GM19455 (cell line): ENCODE results near the gene FXR2.

ENCODE experiments used
- ATAC-seq: cut with Tn5 transposase; IDR thresholded peaks from one replicate; pipeline ENCODE4 v1.9.1; 2021; ENCODE audit not compliant: unreplicated experiment

The FXR2 gene

GRCh38 chr17:7573324-7574080 is 41.2 kb downstream of the FXR2 start:
- ATAC-seq: no peak

- peak; percentile 85 for ATAC-seq
These were observed 41.9 kb downstream of the FXR2 start for GRCh38 chr17:7572588-7573323.

GRCh38 chr17:7572338-7572587 is 42.4 kb downstream of the FXR2 start:
- ATAC-seq: no peak

- ATAC-seq: no peak
These were observed 44.3 kb downstream of the FXR2 start for GRCh38 chr17:7570351-7570750.

- no peak for ATAC-seq
These were observed 45.1 kb downstream of the FXR2 start for GRCh38 chr17:7569571-7569970.

GRCh38 chr17:7563115-7563869 is 51.4 kb downstream of the FXR2 start:
- ATAC-seq: no peak

GRCh38 chr17:7562208-7562605 is 52.5 kb downstream of the FXR2 start:
- peak; percentile 15 for ATAC-seq

GRCh38 chr17:7561589-7562207 is 53.0 kb downstream of the FXR2 start, which contains the start of gene SENP3:
Gene SENP3 (plus strand): TSS chr17:7561919. CDS start chr17:7563077, 1,158 bp downstream.
- peak; percentile 53 for ATAC-seq

GRCh38 chr17:7561028-7561575 is 53.6 kb downstream of the FXR2 start:
- no peak for ATAC-seq

- no peak for ATAC-seq
These were observed 54.3 kb downstream of the FXR2 start for GRCh38 chr17:7560172-7561027.

GRCh38 chr17:7559320-7560171 is 55.2 kb downstream of the FXR2 start:
- ATAC-seq: no peak

- ATAC-seq: no peak
These were observed 56.0 kb downstream of the FXR2 start, which contains the start of gene TNFSF13 for GRCh38 chr17:7558544-7559319. Gene TNFSF13 (plus strand): TSS chr17:7558750. CDS start chr17:7559040, 290 bp downstream.

- ATAC-seq: no peak
These were observed 56.7 kb downstream of the FXR2 start for GRCh38 chr17:7557775-7558543.

GRCh38 chr17:7557147-7557764 is 57.4 kb downstream of the FXR2 start:
- ATAC-seq: no peak

- no peak for ATAC-seq
These were observed 58.1 kb downstream of the FXR2 start for GRCh38 chr17:7556627-7557026.

- no peak for ATAC-seq
These were observed 59.3 kb downstream of the FXR2 start for GRCh38 chr17:7555320-7555948.

- ATAC-seq: no peak
These were observed 61.3 kb downstream of the FXR2 start for GRCh38 chr17:7553356-7553755.
